Neural cell (in vitro differentiated cells): ENCODE data around the gene PANK1. TPM values are rescaled to one million over a fixed set of nuclear protein-coding genes. Genes with fewer than 3 reads are reported as not detected.

ENCODE experiments used
- H2AFZ ChIP-seq: fragments of 200-600, 300-800 bp; sonication (generic), shearing (Covaris generic); 2 replicates; pipeline ENCODE4 v1.6.0; 2014; ENCODE audit warnings: low read depth, mild to moderate bottlenecking, antibody characterized with exemption, low read length, moderate library complexity
- H3F3A ChIP-seq: fragments of 200-600 bp; shearing (Covaris generic); 2 replicates; pipeline ENCODE4 v1.6.1; 2016; ENCODE audit warnings: mild to moderate bottlenecking, moderate library complexity, mixed read lengths, antibody characterized with exemption, low read length; ENCODE audit not compliant: insufficient read depth, poor library complexity, severe bottlenecking
- H3K27ac ChIP-seq: fragments of 200-600, 300-800 bp; sonication (generic), shearing (Covaris generic); 2 replicates; pipeline ENCODE4 v1.5.1; 2014; ENCODE audit warnings: mild to moderate bottlenecking, low read length, moderate library complexity
- H3K27me3 ChIP-seq: fragments of 300-800, 200-600 bp; sonication (generic), shearing (Covaris generic); 2 replicates; pipeline ENCODE4 v1.6.0; 2014; ENCODE audit warnings: mild to moderate bottlenecking, low read depth, low read length, moderate library complexity; ENCODE audit not compliant: insufficient read depth
- H3K36me3 ChIP-seq: fragments of 300-800, 200-600 bp; sonication (generic), shearing (Covaris generic); 2 replicates; pipeline ENCODE4 v1.5.1; 2014; ENCODE audit warnings: mild to moderate bottlenecking, antibody characterized with exemption, low read length, moderate library complexity; ENCODE audit not compliant: insufficient read depth
- H3K4me2 ChIP-seq: fragments of 300-800, 200-600 bp; sonication (generic), shearing (Covaris generic); 2 replicates; pipeline ENCODE4 v1.6.0; 2014; ENCODE audit warnings: mild to moderate bottlenecking, low read length
- H3K4me3 ChIP-seq: fragments of 300-800, 200-600 bp; sonication (generic), shearing (Covaris generic); 2 replicates; pipeline ENCODE4 v1.5.1; 2014; ENCODE audit warnings: mild to moderate bottlenecking, low read length, moderate library complexity
- H3K79me2 ChIP-seq: fragments of 200-600 bp; shearing (Covaris generic); replicated peaks from 2 replicates; pipeline ENCODE4 v1.6.0; 2014; ENCODE audit warnings: mild to moderate bottlenecking, low read length, moderate library complexity; ENCODE audit not compliant: insufficient read depth
- H3K9ac ChIP-seq: fragments of 300-800, 200-600 bp; sonication (generic), shearing (Covaris generic); 2 replicates; pipeline ENCODE4 v1.6.1; 2016; ENCODE audit warnings: mild to moderate bottlenecking, low read length, mixed read lengths
- H3K9me2 ChIP-seq: fragments of 200-600 bp; shearing (Covaris generic); 2 replicates; pipeline ENCODE4 v1.6.1; 2016; ENCODE audit warnings: mild to moderate bottlenecking, low read length, mixed read lengths; ENCODE audit not compliant: insufficient read depth
- H3K9me3 ChIP-seq: fragments of 200-600, 300-800 bp; sonication (generic), shearing (Covaris generic); 2 replicates; pipeline ENCODE4 v1.6.1; 2016; ENCODE audit warnings: mild to moderate bottlenecking, mixed run types, low read length, moderate library complexity, mixed read lengths
- H4K20me1 ChIP-seq: fragments of 200-600 bp; shearing (Covaris generic); 2 replicates; pipeline ENCODE4 v1.6.1; 2016; ENCODE audit warnings: mild to moderate bottlenecking, mixed run types; ENCODE audit not compliant: insufficient read depth
- CTCF ChIP-seq: fragments of 450-650 bp; IDR thresholded peaks from 2 replicates; pipeline ENCODE4 v1.5.1; 2014; ENCODE audit warnings: antibody characterized with exemption, mild to moderate bottlenecking, moderate library complexity; ENCODE audit not compliant: poor library complexity, severe bottlenecking
- EP300 ChIP-seq: fragments of 450-650 bp; conservative IDR thresholded peaks from 2 replicates; pipeline ENCODE4 v1.6.1; 2014; ENCODE audit warnings: antibody characterized with exemption, mild to moderate bottlenecking, moderate library complexity; ENCODE audit not compliant: poor library complexity, severe bottlenecking
- EZH2 ChIP-seq: fragments of 200-600, 300-800 bp; shearing (Covaris generic), sonication (generic); IDR thresholded peaks from 2 replicates; pipeline ENCODE4 v1.6.1; 2014; ENCODE audit warnings: antibody characterized with exemption, low read length, borderline replicate concordance, mild to moderate bottlenecking; ENCODE audit not compliant: insufficient read depth, poor library complexity, severe bottlenecking
- MXI1 ChIP-seq: fragments of 450-650 bp; conservative IDR thresholded peaks from 2 replicates; pipeline ENCODE4 v1.6.1; 2014; ENCODE audit warnings: antibody characterized with exemption, mild to moderate bottlenecking; ENCODE audit not compliant: poor library complexity, severe bottlenecking
- POLR2AphosphoS5 ChIP-seq: IDR thresholded peaks from 2 replicates; pipeline ENCODE4 v1.6.1; 2012
- RAD21 ChIP-seq: fragments of 450-650 bp; conservative IDR thresholded peaks from 2 replicates; pipeline ENCODE4 v1.6.1; 2014; ENCODE audit warnings: antibody characterized with exemption, mild to moderate bottlenecking, moderate library complexity
- REST ChIP-seq: IDR thresholded peaks from 2 replicates; pipeline ENCODE4 v1.6.1; 2012; ENCODE audit warnings: borderline replicate concordance
- SMC3 ChIP-seq: fragments of 450-650 bp; conservative IDR thresholded peaks from 2 replicates; pipeline ENCODE4 v1.6.1; 2014; ENCODE audit warnings: antibody characterized with exemption, mild to moderate bottlenecking, moderate library complexity; ENCODE audit not compliant: poor library complexity
- TAF1 ChIP-seq: IDR thresholded peaks from 2 replicates; pipeline ENCODE4 v1.6.1; 2012; ENCODE audit warnings: low read depth
- polyA plus RNA-seq: library from polyadenylated mRNA; depleted of rRNA; stranded (reverse); fragments of >200 nt; gene quantifications from 2 replicates; pipeline ENCODE4 v1.2.3, GENCODE V29; 2014

The PANK1 gene
- polyA plus RNA-seq, 1 donor from 2014 or later = 15.4 TPM

- Histone ChIP-seq H3K9me2 (no peaks in the 10 kb centered on the region), H3K36me3 (no peaks in the 10 kb centered on the region), H3K9me3 (no peaks in the 10 kb centered on the region), H3K79me2 (peaks cover 30% of the 10 kb centered on the region), H3K4me2 (no peak overlapping the region), H3K4me3 (no peak overlapping the region), H3K9ac (no peak overlapping the region), H3F3A (no peaks in the 10 kb centered on the region), H2AFZ (no peak overlapping the region), H3K27me3 (no peaks in the 10 kb centered on the region), H3K27ac (no peak overlapping the region), H4K20me1 (no peaks in the 10 kb centered on the region)
- TF ChIP-seq EZH2 (no peak), MXI1 (no peak), EP300 (no peak), RAD21 (no peak), SMC3 (no peak), REST (no peak), TAF1 (no peak), CTCF (no peak)
Measured at GRCh38 chr10:89625041-89625765, 19.8 kb downstream of the PANK1 start.

GRCh38 chr10:89624020-89624419 lies 21.0 kb downstream of the PANK1 start:
- Histone ChIP-seq H3K36me3 (no peaks in the 10 kb centered on the region), H3K9ac (no peak overlapping the region), H2AFZ (no peak overlapping the region), H3F3A (no peaks in the 10 kb centered on the region), H3K27me3 (no peaks in the 10 kb centered on the region), H3K9me3 (no peaks in the 10 kb centered on the region), H3K4me2 (no peak overlapping the region), H3K4me3 (no peak overlapping the region), H4K20me1 (no peaks in the 10 kb centered on the region), H3K79me2 (peaks cover 33% of the 10 kb centered on the region), H3K9me2 (no peaks in the 10 kb centered on the region), H3K27ac (no peak overlapping the region)
- TF ChIP-seq MXI1 (no peak), POLR2AphosphoS5 (no peak), CTCF (no peak), RAD21 (no peak), EP300 (no peak), TAF1 (no peak), REST (no peak), EZH2 (no peak), SMC3 (no peak)
